HEK293 (cell line): Measurements from ENCODE around the gene LPA.
"Not testable (repeated sequence)": the region's sequence is repeated elsewhere in the genome, so short reads cannot be mapped to it uniquely, and the experiment has no call there.

Source experiments
- CTCF ChIA-PET: fragments of 350-600 bp; formaldehyde crosslinking; extraction: SDS; loops from one replicate; lab custom pipeline; 2021; ENCODE audit warnings: antibody characterized with exemption; lab: Yijun Ruan, JAX
- POLR2A ChIA-PET: fragments of 300-600 bp; formaldehyde crosslinking; extraction: SDS; loops from one replicate; lab custom pipeline; 2020; ENCODE audit warnings: antibody characterized with exemption, inconsistent platforms; lab: Yijun Ruan, JAX
- H3K27ac ChIP-seq: fragments of 200-500 bp; sonication (Bioruptor generic); 2 replicates; pipeline ENCODE4 v1.5.1; 2014; ENCODE audit warnings: low read depth, low read length, control low read depth, inconsistent platforms; ENCODE audit errors: extremely low read depth
- H3K36me3 ChIP-seq, 2 experiments: fragments of 200-500 bp in 1 of 2; sonication (Bioruptor generic) in 1 of 2; 1 replicate in 1 of 2; 2 replicates in 1 of 2; pipeline ENCODE4 v1.5.1; 2014 to 2017; ENCODE audit warnings: inconsistent platforms in 2 of 2, low read length in 2 of 2; ENCODE audit not compliant: control insufficient read depth in 2 of 2, insufficient read depth in 1 of 2
- H3K4me1 ChIP-seq: fragments of 200-500 bp; sonication (Bioruptor generic); 2 replicates; pipeline ENCODE4 v1.5.1; 2014; ENCODE audit warnings: mild to moderate bottlenecking, low read length, inconsistent platforms; ENCODE audit not compliant: control insufficient read depth, insufficient read depth
- H3K4me3 ChIP-seq: 2 replicates; pipeline ENCODE4 v1.5.1; 2011; ENCODE audit warnings: low read depth, mild to moderate bottlenecking, control low read depth, low read length, moderate library complexity
- H3K9me3 ChIP-seq: fragments of 200-500 bp; sonication (Bioruptor generic); 2 replicates; pipeline ENCODE4 v1.5.1; 2014; ENCODE audit warnings: low read depth, low read length, inconsistent platforms; ENCODE audit not compliant: control insufficient read depth, insufficient read depth
- GLI4 ChIP-seq: fragments of 450-650 bp; formaldehyde crosslinking; IDR thresholded peaks from 2 replicates; pipeline ENCODE4 v1.5.1; 2016; ENCODE audit warnings: missing biosample characterization, missing genetic modification characterization
- KLF1 ChIP-seq: fragments of 450-650 bp; formaldehyde crosslinking; IDR thresholded peaks from 2 replicates; pipeline ENCODE4 v1.5.1; 2016; ENCODE audit warnings: missing biosample characterization, missing genetic modification characterization
- KLF8 ChIP-seq: fragments of 450-650 bp; formaldehyde crosslinking; IDR thresholded peaks from 2 replicates; pipeline ENCODE4 v1.5.1; 2016; ENCODE audit warnings: missing biosample characterization, missing genetic modification characterization
- SCRT1 ChIP-seq: fragments of 450-650 bp; formaldehyde crosslinking; IDR thresholded peaks from 2 replicates; pipeline ENCODE4 v1.5.1; 2016; ENCODE audit warnings: missing biosample characterization, missing genetic modification characterization, borderline replicate concordance
- ZNF140 ChIP-seq: fragments of 450-650 bp; formaldehyde crosslinking; IDR thresholded peaks from 2 replicates; pipeline ENCODE4 v1.5.1; 2016; ENCODE audit warnings: missing biosample characterization, missing genetic modification characterization
- ZNF175 ChIP-seq: fragments of 450-650 bp; formaldehyde crosslinking; IDR thresholded peaks from 2 replicates; pipeline ENCODE4 v1.5.1; 2016; ENCODE audit warnings: missing biosample characterization, missing genetic modification characterization
- ZNF302 ChIP-seq: fragments of 450-650 bp; formaldehyde crosslinking; IDR thresholded peaks from 2 replicates; pipeline ENCODE4 v1.5.1; 2016; ENCODE audit warnings: missing biosample characterization, missing genetic modification characterization, low read depth
- ZNF391 ChIP-seq: fragments of 450-650 bp; formaldehyde crosslinking; IDR thresholded peaks from 2 replicates; pipeline ENCODE4 v1.5.1; 2016; ENCODE audit warnings: low read depth, missing biosample characterization, missing genetic modification characterization, borderline replicate concordance
- ZNF473 ChIP-seq: fragments of 450-650 bp; formaldehyde crosslinking; IDR thresholded peaks from 2 replicates; pipeline ENCODE4 v1.5.1; 2017; ENCODE audit warnings: missing biosample characterization, missing genetic modification characterization
- ZNF501 ChIP-seq: fragments of 450-650 bp; formaldehyde crosslinking; IDR thresholded peaks from 2 replicates; pipeline ENCODE4 v1.5.1; 2016; ENCODE audit warnings: missing biosample characterization, missing genetic modification characterization
- ZNF521 ChIP-seq: fragments of 450-650 bp; formaldehyde crosslinking; IDR thresholded peaks from 2 replicates; pipeline ENCODE4 v1.5.1; 2017; ENCODE audit warnings: missing biosample characterization, mild to moderate bottlenecking, missing genetic modification characterization
- ZNF529 ChIP-seq: fragments of 450-650 bp; formaldehyde crosslinking; IDR thresholded peaks from 2 replicates; pipeline ENCODE4 v1.5.1; 2017; ENCODE audit warnings: missing genetic modification characterization, missing biosample characterization; ENCODE audit not compliant: insufficient replicate concordance
- ZNF548 ChIP-seq: fragments of 450-650 bp; formaldehyde crosslinking; IDR thresholded peaks from 2 replicates; pipeline ENCODE4 v1.5.1; 2016; ENCODE audit warnings: missing biosample characterization, missing genetic modification characterization
- ZNF677 ChIP-seq: fragments of 450-650 bp; IDR thresholded peaks from 2 replicates; pipeline ENCODE4 v1.5.0; 2018; ENCODE audit warnings: missing biosample characterization, mild to moderate bottlenecking, missing genetic modification characterization, moderate library complexity
- ZNF701 ChIP-seq: fragments of 450-650 bp; formaldehyde crosslinking; IDR thresholded peaks from 2 replicates; pipeline ENCODE4 v1.5.1; 2016; ENCODE audit warnings: missing biosample characterization, missing genetic modification characterization
- ZNF747 ChIP-seq: fragments of 450-650 bp; formaldehyde crosslinking; IDR thresholded peaks from 2 replicates; pipeline ENCODE4 v1.5.1; 2016; ENCODE audit warnings: missing biosample characterization, missing genetic modification characterization
- ZNF768 ChIP-seq: fragments of 450-650 bp; formaldehyde crosslinking; IDR thresholded peaks from 2 replicates; pipeline ENCODE4 v1.5.1; 2018; ENCODE audit warnings: missing biosample characterization, mild to moderate bottlenecking, missing genetic modification characterization
- ZNF791 ChIP-seq: fragments of 450-650 bp; formaldehyde crosslinking; IDR thresholded peaks from 2 replicates; pipeline ENCODE4 v1.5.1; 2016; ENCODE audit warnings: missing biosample characterization, missing genetic modification characterization
- ZSCAN23 ChIP-seq: fragments of 450-650 bp; formaldehyde crosslinking; IDR thresholded peaks from 2 replicates; pipeline ENCODE4 v1.5.1; 2016; ENCODE audit warnings: missing biosample characterization, missing genetic modification characterization
- TF ChIP-seq, protein P1 (sequence below): fragments of 450-650 bp; formaldehyde crosslinking; IDR thresholded peaks from 2 replicates; pipeline ENCODE4 v1.5.1; 2017; ENCODE audit warnings: missing biosample characterization, missing genetic modification characterization
- TF ChIP-seq, protein P2 (sequence below): fragments of 450-650 bp; formaldehyde crosslinking; optimal IDR thresholded peaks from 2 replicates; pipeline ENCODE3; 2016; ENCODE audit warnings: missing biosample characterization, mild to moderate bottlenecking, missing genetic modification characterization
- TF ChIP-seq, protein P3 (sequence below): fragments of 450-650 bp; formaldehyde crosslinking; IDR thresholded peaks from 2 replicates; pipeline ENCODE4 v1.5.1; 2016; ENCODE audit warnings: missing biosample characterization, missing genetic modification characterization
- TF ChIP-seq, protein P4 (sequence below): fragments of 450-650 bp; formaldehyde crosslinking; IDR thresholded peaks from 2 replicates; pipeline ENCODE4 v1.5.1; 2016; ENCODE audit warnings: missing biosample characterization, missing genetic modification characterization

The LPA gene

DNA sequence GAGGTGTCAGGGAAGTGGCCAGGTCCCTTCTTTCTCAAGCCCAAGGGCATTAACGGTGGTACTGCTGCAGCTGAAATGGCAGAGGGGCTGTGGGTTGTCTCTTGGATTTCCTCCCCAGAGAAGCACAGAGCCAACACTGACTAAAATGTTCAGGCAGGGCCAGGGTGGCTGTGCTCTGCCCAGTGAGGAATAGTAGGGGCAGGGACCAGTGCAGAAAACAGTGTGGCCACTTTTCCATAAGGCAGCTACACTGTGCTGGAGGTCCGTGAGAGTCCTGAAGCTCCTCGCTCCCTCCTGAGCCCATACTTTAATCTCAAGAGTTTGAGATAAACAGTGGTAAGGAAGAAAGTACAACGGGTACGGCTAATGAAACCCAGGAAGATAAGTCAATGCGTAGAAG lies 4.5 kb downstream of the LPA start:
- Histone ChIP-seq H3K4me3 (no peak overlapping the region), H3K36me3 (no peaks in the 10 kb centered on the region), H3K4me1 (no peaks in the 10 kb centered on the region), H3K27ac (no peak overlapping the region), H3K9me3 (no peaks in the 10 kb centered on the region)
- no peak for TF ChIP-seq ZNF701 (tag by site-specific recombination)
- TF ChIP-seq ZNF302 (tag by site-specific recombination) = no peak
- no peak for TF ChIP-seq ZNF391 (tag by site-specific recombination)
- no peak for TF ChIP-seq ZNF140 (tag by site-specific recombination)
- TF ChIP-seq, protein P1, sequence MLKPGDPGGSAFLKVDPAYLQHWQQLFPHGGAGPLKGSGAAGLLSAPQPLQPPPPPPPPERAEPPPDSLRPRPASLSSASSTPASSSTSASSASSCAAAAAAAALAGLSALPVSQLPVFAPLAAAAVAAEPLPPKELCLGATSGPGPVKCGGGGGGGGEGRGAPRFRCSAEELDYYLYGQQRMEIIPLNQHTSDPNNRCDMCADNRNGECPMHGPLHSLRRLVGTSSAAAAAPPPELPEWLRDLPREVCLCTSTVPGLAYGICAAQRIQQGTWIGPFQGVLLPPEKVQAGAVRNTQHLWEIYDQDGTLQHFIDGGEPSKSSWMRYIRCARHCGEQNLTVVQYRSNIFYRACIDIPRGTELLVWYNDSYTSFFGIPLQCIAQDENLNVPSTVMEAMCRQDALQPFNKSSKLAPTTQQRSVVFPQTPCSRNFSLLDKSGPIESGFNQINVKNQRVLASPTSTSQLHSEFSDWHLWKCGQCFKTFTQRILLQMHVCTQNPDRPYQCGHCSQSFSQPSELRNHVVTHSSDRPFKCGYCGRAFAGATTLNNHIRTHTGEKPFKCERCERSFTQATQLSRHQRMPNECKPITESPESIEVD (tag by site-specific recombination) = no peak
- TF ChIP-seq SCRT1 (tag by site-specific recombination) = no peak
- no peak for TF ChIP-seq KLF8
- no peak for TF ChIP-seq ZNF548 (tag by site-specific recombination)
- TF ChIP-seq ZNF473 = no peak
- no peak for TF ChIP-seq ZNF747 (tag by site-specific recombination)
- TF ChIP-seq, protein P2, sequence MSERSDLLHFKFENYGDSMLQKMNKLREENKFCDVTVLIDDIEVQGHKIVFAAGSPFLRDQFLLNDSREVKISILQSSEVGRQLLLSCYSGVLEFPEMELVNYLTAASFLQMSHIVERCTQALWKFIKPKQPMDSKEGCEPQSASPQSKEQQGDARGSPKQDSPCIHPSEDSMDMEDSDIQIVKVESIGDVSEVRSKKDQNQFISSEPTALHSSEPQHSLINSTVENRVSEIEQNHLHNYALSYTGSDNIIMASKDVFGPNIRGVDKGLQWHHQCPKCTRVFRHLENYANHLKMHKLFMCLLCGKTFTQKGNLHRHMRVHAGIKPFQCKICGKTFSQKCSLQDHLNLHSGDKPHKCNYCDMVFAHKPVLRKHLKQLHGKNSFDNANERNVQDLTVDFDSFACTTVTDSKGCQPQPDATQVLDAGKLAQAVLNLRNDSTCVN = no peak
- TF ChIP-seq, protein P3, sequence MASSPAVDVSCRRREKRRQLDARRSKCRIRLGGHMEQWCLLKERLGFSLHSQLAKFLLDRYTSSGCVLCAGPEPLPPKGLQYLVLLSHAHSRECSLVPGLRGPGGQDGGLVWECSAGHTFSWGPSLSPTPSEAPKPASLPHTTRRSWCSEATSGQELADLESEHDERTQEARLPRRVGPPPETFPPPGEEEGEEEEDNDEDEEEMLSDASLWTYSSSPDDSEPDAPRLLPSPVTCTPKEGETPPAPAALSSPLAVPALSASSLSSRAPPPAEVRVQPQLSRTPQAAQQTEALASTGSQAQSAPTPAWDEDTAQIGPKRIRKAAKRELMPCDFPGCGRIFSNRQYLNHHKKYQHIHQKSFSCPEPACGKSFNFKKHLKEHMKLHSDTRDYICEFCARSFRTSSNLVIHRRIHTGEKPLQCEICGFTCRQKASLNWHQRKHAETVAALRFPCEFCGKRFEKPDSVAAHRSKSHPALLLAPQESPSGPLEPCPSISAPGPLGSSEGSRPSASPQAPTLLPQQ = no peak
- TF ChIP-seq GLI4 (tag by site-specific recombination) = no peak
- no peak for TF ChIP-seq ZNF175 (tag by site-specific recombination)
- ChIA-PET CTCF (interaction anchor here (1.2 kb wide), 1 partner anchor 8 kb away, joined by 3 read pairs; no protein-coding TSS in a partner anchor), POLR2A (no interaction called here)

DNA sequence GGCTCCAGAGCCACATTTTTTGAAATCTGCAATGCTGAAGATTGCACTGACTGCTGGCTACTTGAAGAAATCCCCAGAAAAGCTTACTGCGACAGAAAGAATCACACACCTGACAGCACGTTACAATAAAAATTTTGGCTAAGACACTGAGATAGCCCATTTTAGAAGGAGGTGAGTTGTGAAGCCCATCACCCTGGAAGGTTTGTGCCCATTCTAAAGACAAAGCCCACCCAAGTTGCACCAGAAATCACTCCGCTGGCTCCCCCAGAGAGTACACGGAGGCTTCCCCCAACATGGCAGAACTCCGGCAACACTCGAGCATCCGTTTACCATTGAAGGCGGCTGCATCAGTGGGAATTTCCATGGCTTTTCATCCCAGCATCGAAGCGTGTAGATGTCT lies 29.4 kb downstream of the LPA start:
- Histone ChIP-seq H3K9me3 (no peaks in the 10 kb centered on the region), H3K27ac (no peak overlapping the region)
- CTCF ChIA-PET = no interaction called here
- no peak for TF ChIP-seq ZNF791 (tag by site-specific recombination)
- TF ChIP-seq, all 188 proteins: peak for 0
- POLR2A ChIA-PET = no interaction called here
- H3K4me1 ChIP-seq = no peaks in the 10 kb centered on the region
- H3K4me3 ChIP-seq = no peak overlapping the region
- H3K36me3 ChIP-seq = no peaks in the 10 kb centered on the region

DNA sequence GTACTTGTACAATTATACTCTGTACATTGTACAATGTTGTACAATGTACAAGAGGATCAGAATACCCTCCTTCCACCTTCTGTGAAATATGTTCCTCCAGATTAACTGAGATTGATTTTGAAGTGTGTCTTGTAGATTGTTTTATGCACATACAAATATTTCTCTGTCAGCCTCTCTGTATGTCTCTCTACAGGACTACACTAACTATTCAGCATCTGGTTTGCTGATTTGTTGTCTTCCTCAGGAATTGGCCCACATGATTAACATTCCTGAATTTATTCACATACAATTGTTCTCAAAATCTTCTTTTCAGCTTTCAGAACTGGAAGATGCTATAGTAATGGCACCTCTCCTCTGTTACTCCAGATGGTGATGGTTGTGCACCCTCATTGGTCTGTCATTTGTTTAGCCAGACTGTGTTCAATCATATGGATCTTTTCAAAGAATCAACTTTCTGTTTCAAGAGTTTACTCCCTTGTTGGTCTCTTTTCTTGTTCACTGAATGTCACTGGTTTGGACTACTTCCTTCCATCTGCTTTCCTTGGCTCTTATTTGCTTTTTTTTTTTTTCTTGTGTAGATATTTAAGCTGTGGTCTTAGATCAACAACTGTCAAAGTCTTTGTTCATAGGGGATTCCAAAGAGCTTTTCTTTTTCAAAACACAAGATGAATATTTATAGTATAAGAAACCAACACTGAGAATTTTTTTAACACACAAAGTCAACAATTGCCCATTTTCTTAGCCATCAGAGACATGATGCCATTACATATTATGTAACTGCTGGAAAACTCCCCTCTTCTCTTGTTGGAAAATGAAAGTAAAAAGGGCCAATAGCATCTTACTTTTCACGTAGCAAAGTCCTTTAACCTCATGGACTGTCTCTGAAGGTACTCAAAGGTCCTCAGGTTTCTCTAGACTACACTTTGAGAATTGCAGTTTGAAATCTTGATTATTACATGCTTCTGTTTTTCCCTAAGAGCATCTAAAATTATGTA lies 67.9 kb downstream of the LPA start:
- H3K4me1 ChIP-seq = no peaks in the 10 kb centered on the region
- CTCF ChIA-PET = interaction anchor here (0.6 kb wide), 1 partner anchor 684 kb away, joined by 6 read pairs; no protein-coding TSS in a partner anchor
- TF ChIP-seq ZNF768 (tag by site-specific recombination) (no peak), ZNF521 (tag by site-specific recombination) (no peak), ZNF677 (no peak), ZNF501 (no peak), ZNF529 (tag by site-specific recombination) (no peak), KLF1 (no peak), ZSCAN23 (tag by site-specific recombination) (no peak)
- TF ChIP-seq, protein P4, sequence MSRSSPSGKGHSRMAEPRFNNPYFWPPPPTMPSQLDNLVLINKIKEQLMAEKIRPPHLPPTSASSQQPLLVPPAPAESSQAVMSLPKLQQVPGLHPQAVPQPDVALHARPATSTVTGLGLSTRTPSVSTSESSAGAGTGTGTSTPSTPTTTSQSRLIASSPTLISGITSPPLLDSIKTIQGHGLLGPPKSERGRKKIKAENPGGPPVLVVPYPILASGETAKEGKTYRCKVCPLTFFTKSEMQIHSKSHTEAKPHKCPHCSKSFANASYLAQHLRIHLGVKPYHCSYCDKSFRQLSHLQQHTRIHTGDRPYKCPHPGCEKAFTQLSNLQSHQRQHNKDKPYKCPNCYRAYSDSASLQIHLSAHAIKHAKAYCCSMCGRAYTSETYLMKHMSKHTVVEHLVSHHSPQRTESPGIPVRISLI (tag by site-specific recombination) = no peak

DNA sequence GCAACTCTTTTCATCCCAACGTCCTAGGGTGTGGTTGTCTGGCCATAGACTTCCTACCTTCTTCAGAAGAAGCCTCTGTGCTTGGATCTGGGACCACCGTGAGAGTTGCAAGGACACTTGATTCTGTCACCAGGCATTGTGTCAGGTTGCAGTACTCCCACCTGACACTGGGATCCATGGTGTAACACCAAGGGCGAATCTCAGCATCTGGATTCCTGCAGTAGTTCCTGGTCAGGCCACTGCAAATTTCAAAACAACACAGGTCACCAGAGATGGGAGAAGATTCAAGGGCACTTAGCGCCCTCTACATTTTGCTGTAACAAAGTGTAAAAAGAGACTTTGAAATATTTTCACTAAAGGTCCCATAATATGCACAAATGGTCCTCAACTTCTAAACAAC lies 68.8 kb downstream of the LPA start:
- H3K4me1 ChIP-seq, H3K4me3 ChIP-seq, H3K36me3 ChIP-seq, CTCF ChIA-PET, H3K9me3 ChIP-seq, POLR2A ChIA-PET, H3K27ac ChIP-seq: not testable (repeated sequence)

More for the DNA sequence above, 67.9 kb downstream of the LPA start:
- Histone ChIP-seq H3K36me3 (no peaks in the 10 kb centered on the region), H3K9me3 (no peaks in the 10 kb centered on the region), H3K4me3 (no peak overlapping the region), H3K27ac (no peak overlapping the region)
- POLR2A ChIA-PET = no interaction called here
